ENCODE results near the gene ITFG1.

The ITFG1 gene

DNA sequence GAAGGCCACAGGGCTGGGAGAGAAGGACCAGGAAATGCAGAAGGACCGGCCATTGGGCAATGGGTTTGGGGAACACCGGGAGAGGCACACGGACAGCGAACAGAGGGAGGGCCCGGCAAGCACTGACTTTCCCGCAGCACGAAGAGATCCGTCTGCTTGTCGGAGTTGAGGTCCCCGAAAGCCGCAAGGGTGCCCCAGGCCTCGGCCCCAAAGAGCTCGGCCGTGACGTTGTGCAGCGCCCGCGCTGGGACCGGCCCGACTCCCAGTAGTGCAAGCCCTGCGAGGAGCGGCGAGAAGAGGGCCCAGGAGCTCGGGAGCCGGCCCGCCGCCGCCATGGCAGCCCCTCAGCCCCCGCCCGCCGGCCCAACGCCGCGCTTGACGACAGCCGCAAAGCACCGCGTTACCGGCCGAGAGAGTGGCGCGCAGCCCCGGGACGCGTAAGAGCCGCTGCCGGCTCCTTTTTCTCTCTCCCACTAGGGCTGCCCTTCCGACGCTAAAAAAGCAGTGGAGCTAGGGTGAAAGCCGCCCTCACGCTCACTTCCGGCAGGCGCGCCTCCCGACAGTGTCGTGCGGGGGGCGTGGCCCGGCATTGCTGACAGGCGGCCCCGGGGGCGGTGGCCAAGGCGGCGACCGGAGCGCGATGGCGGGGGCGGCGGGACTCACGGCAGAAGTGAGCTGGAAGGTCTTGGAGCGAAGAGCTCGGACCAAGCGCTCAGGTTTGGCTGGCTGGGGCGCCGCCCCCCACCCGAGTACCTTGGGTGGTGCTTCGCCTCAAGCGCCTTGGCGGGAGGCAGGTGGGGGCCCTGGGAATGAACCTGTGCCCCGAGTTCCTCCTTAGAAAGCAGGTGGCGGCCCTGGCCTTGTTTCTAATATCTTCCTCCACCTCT is at the start of gene ITFG1, which contains the start of gene PHKB:
ITFG1 (minus strand) TSS at position 353 of the 887 bp plus-strand sequence; CDS start at position 335, 18 bp downstream.
PHKB (plus strand) TSS at position 621 of the 887 bp plus-strand sequence; CDS start at position 641, 20 bp downstream.
- peak; percentile 95 for DNase-seq

DNA sequence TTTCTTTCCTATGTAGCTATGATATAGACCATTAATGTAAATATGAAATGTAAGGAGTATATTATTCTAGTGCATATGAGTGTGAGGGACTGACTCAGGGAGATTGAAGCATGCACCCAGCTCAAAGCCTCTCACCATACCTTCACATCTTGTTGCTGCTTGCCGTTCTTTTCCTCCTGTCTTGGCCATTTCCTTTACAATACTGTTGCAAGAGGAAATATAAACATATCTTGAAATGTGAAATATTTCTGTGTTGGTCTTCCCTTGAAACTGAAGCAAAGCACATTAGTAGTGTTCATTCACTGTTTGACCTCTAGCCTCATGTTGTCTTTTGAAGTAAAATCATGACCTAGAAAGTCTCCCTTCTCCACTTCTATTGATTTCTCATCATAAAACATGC is 46.8 kb upstream of the ITFG1 start:
- no peak for DNase-seq

DNA sequence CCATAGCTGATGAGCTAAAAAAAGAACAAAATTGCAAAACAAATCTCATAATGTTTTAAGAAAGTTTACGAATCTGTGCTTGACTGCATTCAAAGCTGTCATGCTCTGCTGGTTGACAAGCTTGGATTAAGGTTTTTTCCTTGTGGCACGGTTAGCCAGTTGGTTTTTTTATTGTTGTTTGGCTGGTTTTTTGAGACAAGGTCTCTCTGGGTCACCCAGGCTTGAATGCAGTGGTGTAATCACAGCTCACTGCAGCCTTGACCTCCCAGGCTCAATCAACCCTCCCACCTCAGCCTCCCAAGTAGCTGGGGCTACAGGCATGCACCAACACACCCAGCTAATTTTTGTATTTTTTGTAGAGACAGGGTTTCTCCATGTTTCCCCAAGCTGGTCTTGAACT is 45.9 kb upstream of the ITFG1 start:
- DNase-seq: no peak

DNA sequence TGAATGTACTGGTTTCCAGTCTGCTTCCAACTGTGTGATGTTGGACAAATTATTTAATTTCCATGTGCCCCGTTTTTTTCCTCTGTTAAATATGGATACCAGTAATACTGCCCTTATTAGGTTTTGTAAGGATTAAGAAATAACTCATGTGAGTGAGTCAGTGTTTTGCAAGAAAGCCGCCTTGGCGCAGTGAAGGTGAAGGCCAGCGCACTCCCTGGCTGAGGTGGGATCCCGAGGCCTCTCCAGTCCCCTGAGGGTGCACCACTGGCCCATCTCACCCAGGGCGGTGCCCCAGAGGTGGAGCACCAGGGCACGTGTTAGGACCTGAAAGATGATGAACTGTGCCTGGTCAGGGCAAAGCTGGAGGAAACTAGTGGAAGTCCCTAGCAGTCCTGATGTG is 43.7 kb upstream of the ITFG1 start:
- DNase-seq: no peak

DNA sequence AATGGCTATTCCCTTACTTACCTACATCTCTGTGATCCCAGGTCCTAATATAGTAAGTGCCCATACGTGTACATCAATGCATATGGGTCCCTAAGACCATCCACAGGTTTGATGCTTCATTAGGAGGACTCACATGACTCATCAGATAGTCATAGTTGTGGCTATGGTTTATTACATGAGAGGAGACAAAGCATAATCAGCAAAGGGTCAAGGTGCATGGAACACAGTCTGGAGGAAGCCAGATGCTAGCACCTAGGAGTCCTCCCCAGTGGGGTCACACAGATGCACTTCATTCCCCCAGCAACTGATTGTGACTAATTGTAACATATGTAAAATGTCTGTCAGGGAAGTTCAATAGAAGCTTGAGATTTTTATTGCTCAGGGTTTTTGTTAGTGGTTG is 43.1 kb upstream of the ITFG1 start:
- DNase-seq: no peak

DNA sequence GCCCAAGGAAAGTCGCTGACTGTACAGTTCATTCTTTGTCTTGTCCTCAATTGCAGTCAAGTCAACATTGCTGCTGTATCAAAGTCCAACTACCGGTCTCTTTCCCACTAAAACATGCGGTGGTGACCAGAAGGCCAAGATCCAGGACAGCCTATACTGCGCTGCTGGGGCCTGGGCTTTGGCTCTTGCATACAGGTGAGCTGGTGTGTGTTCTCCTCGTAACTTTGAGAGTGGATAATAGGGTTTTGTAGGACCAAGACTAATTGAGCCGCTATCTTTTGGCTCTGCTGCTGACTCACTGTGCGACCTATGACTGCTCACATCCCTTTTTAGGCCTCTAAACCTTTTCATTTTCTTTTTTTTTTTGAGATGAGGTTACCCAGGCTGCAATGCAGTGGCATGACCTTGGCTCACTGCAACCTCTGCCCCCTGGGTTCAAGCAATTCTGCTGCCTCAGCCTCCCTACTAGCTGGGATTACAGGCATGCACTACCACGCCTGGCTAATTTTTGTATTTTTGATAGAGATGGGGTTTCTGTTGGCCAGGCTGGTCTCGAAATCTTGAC is 38.9 kb upstream of the ITFG1 start:
- no peak for DNase-seq

DNA sequence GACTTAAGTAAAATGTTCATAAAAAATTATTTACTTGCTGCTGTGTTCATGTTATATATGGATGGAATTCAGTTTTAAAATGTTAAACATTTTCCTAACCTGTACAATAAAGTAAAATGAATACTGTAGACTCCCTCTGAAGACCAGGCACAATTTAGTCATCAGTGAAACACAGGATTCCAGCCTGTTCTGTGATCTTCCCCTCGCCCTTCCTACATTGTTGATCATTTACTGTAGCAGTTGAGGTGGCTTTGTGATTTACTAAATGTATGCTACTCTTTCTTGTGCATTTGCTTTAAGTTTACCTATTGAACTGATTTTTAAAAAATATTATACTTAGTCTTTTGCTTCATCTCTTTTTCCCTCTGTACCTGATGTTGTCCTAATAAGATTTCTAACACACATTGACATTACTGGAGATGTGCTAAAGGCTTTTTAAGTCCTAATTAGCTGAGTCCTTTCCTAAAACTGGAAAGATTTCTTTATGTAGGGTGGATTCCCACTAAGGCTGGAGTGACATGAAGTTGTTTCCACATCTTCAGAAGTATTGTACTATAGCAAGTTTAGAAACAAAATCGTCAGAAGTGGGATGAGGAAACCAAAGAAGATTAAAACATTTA is 38.3 kb upstream of the ITFG1 start:
- DNase-seq: no peak

DNA sequence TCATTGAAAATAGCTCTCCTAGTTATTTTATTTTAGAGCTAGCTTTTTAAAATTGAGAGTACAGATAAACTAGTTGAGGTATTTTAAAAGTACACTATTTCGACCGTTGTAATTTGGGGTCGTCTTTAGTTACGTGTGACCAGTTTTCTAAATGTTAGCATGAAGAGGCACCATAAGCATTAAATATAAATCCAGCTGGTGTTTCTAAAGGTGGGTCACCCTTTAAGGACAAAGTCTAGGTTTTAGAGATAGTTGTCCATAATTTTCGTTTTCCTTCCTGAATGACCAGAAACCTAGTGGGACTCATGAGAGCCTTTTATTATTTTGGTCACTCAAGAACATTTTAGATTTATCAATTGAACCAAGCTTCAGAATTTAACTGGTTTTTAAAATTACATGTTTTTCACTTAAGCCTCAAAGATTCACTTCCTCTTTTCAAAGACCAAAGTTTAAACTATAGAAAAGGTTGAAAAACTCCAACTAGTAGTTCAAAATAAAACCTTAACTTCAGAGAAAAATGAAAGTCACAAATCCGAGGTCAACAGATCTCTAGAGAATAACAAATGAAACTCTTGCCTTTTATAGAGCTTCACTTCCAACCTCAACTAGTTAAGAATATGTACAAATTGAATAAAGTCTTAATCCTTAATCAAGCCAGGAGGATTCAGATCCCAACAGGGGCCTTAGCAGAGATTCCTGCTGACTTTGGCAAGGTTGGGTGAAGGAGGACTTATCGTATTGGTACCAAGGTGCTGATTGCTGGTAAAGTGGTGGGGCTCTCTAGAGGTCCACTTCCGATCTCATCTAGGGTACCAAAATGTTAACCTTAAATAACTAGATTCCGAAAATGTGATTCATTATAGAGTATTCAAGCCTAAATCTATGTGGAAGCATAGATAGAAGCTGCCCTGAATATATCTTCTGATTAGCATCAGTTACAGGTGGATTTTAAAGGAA is 32.8 kb upstream of the ITFG1 start:
- DNase-seq: no peak

DNA sequence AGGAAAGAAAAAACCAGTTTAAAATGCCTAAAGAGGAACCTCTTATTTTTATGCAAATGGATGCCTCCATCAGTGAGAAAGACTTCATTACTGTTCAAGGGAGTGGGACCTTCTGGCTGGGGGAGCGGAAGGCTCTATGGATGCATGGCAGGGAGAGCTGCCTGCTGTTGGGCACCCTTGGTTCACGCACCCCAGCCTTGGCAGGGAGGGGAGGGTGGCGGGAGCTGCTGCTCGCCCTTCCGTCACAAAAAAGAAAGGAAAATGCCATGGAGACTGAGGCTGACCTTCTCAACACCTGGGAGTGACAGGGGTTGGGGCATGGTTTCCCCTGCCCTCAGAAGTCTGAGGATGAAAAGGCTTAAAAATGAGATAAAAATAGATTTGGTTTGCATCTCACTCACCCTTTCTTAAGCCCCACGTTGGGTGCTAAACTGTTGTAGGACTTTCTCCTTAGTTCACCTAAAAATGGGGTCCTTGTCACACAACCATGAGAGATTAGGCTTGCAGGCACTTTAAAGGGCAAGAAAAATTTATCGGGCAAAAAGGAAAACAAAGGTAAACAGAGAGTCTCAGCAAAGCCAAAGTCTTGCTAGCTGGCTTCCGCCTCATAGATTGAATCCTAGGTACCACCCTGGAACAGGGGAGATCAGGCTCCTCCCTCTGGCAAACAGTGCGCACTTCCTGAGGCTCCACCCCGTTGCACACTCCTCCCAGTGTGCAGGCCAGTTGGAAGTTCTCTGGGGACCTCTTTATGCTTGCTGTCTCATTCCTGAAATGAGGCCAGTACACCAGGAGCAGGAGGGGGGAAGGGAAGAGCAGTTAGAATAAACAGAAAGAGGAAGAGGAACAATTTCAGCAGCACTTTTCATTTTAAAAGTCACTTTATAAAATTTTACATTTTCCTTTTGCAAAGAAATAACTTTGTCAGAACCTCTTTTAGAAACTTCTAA is 31.8 kb upstream of the ITFG1 start:
- peak; percentile 62 for DNase-seq

DNA sequence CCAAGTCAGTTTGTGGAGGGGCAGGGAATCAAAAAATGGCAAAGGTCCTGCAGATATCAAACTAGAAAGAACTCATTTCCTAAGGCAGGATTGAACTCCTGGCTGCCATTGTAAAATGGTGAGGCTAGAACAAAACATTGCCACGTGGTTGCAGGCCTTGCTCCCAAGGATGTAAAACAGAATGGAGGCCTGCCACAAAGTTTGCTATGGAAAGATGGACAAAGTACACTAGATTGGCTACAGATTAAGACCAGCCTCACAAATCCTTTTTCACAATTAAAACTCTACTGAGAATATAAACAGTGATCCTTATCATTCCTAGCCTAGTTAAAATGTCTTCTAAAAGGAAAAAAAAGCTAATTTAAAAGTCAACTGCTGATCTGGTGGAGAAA is 31.2 kb upstream of the ITFG1 start:
- DNase-seq: no peak

DNA sequence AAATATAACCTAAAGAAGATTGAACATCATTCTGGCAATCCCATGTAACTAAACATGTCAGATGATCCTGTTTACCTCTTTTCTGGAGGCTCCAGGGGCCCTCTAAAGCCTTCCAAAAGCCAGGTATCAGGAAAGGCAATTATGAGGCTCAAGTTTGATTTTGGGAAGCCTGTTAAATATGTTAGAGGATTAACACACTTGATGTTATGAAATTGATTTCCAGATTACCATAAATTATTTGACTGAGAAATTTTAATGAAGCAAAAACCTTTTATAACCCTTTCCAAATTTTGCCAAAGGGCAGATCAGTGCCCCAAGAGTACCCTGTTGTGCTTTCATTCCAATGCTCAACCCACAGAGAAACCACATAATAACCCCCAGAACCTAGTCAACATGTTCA is 29.6 kb upstream of the ITFG1 start:
- no peak for DNase-seq

DNA sequence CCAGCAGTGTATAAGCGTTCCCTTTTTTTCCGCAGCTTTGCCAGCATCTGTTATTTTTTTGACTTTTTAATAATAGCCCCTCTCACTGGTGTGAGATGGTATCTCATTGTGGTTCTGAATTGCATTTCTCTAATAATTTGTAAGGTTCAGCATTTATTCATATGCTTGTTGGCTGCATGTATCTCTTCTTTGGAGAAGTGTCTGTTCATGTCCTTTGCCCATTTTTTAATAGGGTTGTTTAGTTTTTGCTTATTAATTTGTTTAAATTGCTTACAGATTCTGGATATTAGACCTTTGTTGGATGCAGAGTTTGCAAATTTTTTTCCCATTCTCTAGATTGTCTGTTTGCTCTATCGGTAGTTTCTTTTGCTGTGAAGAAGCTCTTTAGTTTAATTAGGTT is 27.2 kb upstream of the ITFG1 start:
- no peak for DNase-seq

DNA sequence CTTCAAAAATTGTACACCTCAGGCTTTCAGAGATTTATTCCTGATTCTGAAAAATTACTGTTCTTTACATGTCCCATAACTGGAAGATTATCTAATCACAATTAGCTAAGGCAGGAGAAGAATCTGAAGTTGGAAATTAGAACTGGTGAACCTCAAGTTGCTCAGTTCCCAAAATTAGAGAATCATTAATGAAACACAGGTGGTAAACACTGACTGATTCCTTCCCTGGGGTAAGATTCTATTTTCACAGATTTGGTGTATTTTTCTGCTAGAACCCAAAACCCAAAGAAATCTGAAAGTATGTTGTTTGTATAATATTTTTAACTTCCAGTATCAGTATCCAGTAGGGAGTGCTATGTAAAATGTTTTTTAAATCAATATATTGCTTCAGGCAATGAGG is 26.0 kb upstream of the ITFG1 start:
- no peak for DNase-seq

DNA sequence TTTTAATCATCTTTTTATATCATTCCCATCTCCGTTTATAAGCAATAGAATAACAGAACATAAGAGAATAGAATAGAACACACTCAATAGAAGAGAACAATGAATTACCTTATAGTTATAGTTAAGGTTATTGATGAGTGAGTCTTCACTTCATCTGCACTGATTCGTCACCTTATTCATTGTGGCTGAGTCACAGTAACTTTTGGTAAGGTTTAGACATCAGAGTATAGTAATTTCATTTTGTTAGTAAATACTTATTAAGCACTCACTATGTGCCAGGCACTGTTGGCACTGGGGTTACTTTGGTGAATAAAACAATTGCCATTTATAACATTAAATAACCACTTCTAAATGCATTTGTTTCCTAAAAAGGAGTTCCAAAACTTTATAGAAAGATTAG is 22.8 kb upstream of the ITFG1 start:
- no peak for DNase-seq

DNA sequence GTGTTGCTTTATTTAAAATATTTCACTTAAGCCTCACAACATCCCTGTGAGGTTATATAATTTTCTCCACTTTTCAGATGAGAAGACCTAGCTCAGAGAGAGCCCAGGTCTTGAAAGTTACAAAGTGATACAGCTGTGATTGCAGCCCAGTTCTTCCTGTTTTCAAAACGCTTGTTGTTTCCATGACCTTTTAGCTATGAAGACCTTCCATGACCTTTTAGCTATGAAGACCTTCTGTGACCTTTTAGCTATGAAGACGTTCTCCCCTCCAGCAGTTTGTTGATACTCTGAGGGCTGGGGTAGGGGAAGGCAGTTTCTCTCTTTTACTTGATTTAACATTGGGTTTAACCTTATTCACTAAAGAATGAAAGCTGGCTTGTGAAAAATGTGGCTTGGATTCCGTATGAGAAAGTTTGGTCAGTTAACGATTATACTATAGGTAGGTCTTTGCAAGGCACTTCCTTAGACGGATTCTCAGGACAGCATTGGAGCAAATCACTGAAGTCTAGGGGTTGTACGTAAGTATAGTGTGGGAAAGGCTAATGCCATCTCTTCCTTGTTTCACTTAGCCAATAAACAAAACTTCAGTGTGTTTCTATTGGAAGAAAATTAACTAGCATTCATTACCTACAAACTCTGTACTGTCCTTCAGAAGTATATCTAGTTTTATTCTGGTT is 21.0 kb upstream of the ITFG1 start:
- DNase-seq: no peak

DNA sequence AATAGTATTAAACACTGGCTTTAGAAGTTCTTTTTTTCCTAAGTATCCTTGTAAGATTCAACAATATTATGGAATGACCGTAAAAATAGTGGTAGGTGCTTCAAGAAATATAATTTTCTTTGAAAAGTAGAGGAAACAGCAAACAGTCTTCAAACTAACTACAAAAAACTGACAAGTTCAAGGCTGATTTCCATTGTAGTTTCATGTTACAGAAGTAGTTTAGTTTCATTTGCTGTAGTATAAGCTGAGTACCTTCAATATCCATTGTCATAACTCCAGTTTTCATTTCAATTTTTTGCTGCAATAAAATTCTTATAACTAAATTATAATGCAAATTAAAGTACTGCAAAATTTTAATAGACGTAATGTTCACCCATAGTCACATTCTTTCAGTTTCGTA is 19.5 kb upstream of the ITFG1 start:
- no peak for DNase-seq

DNA sequence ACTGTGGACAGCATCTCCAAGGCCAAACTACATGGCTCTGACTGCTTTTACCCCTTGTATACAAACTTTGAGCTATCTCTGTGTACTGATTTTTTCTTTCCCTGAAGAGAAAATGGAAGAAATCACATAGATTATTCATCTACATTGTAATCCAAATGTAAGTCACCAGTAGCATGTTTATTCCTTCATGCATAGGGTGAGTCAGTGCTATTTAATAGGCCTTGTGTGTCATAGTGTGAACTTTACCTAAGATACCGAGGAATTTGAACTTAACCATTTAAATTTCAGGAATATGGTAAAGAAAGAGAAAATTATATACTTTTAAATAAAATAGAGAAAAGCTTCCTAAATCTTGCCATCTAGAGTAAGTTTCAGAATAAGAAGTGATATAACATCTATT is 16.8 kb upstream of the ITFG1 start:
- DNase-seq: no peak

DNA sequence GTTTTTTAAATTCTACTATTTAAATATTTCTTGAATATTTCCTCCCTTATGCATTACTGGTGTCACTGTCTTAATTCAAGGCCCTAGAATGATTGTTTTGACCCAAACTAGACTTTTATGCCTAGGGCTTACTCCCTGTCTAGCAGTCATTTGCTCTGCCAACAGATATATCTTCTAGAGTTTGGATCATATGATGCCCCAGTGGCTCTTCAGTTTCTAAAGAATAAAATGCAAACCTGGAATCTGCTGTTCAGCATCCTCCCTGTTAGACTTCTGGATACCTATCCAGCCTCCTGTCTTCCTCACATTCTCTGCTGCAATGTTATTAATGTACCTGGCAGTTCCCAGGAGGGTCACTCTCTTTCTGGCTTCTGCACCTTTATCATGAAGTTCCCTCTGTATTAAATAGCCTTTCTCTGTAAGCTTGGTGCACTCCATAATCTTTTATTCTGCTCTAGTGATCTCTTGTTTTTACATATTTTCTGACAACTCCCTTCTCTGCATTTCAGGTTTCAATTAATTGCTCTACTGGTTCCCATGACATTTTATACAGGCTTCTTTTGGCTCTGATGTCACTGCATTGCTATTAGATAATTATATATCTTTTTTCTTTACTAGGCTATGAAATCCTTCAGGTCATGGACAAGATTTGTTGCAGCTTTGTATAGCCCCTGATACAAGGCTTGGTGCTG is 15.9 kb upstream of the ITFG1 start:
- DNase-seq: no peak

DNA sequence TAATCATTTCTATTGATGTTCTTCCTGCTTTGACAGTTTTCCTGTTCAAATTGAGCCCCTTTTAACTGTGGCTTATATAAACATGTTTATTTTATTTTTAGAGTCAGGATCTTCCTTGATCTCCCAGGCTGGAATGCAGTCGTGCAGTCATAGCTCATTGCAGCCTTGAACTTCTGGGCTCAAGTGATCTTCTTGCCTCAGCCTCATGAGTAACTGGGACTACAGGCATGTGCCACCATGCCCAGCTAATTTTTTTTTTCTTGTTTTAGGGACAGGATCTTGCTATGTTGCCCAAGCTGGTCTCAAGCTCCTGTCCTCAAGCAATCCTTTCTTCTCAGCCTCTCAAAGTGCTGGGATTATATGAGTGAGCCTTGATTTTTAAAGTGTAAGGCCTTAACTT is 14.9 kb upstream of the ITFG1 start:
- DNase-seq: no peak

DNA sequence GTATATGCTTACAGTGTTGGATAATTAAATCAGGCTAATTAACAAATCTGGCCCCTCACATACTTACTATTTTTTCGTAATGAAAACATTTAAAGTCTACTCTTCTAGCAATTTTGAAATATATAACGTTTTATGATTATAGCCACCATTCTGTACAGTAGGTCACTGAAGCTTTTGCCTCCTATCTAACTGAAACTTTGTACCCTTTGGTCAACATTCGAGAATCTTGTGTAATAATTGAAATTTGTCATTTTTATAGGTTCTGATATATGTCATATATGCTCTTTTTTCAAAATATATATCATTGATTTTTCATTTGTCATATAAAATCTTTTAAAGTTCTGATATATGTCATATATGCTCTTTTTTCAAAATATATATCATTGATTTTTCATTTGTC is 12.9 kb upstream of the ITFG1 start:
- no peak for DNase-seq
